H1 (cell line): ENCODE data around the gene TCF21. TPM values are rescaled to one million over a fixed set of nuclear protein-coding genes. Genes with fewer than 3 reads are reported as not detected.

Source experiments
- CTCF ChIA-PET: fragments of 300-600 bp; sonication (Branson Sonifier 250); formaldehyde crosslinking; loops from one replicate; lab custom pipeline; 2021; ENCODE audit not compliant: partially characterized antibody; lab: Charles Lee
- POLR2A ChIA-PET: fragments of 300-600 bp; sonication (Branson Sonifier 250); formaldehyde crosslinking; loops from one replicate; lab custom pipeline; 2021; ENCODE audit warnings: inconsistent platforms; ENCODE audit not compliant: partially characterized antibody; lab: Charles Lee
- DNase-seq, 2 experiments: peaks; one replicate each; pipeline versions ENCODE4 v3.0.0 to v3.0.0-alpha.2; 2010 to 2022; ENCODE audit warnings: low spot score in 2 of 2, low read depth in 1 of 2, mixed read lengths in 1 of 2
- FAIRE-seq: peaks from 2 replicates; lab custom pipeline; 2011; peaks lifted over from hg19 to GRCh38; lab: Jason Lieb, UNC
- H2AFZ ChIP-seq: 2 replicates; pipeline ENCODE4 v1.8.1; 2012; ENCODE audit warnings: low read length, inconsistent platforms
- H2AK5ac ChIP-seq: 2 replicates; pipeline ENCODE4 v1.6.1; 2013; ENCODE audit warnings: low read depth, low read length
- H2BK120ac ChIP-seq: replicated peaks from 2 replicates; pipeline ENCODE3; 2013; ENCODE audit warnings: low read depth, low read length, inconsistent platforms
- H2BK12ac ChIP-seq: 2 replicates; pipeline ENCODE4 v1.6.1; 2013; ENCODE audit warnings: low read depth, low read length
- H2BK15ac ChIP-seq: 2 replicates; pipeline ENCODE4 v1.6.1; 2013; ENCODE audit warnings: low read length
- H2BK20ac ChIP-seq: 2 replicates; pipeline ENCODE4 v1.6.1; 2013; ENCODE audit warnings: low read length
- H2BK5ac ChIP-seq: 2 replicates; pipeline ENCODE4 v1.6.1; 2013; ENCODE audit warnings: low read depth, low read length
- H3K14ac ChIP-seq: 2 replicates; pipeline ENCODE4 v1.6.1; 2013; ENCODE audit warnings: inconsistent platforms; ENCODE audit not compliant: insufficient read length
- H3K18ac ChIP-seq: 2 replicates; pipeline ENCODE4 v1.6.1; 2013; ENCODE audit warnings: low read length; ENCODE audit errors: extremely low read depth
- H3K23ac ChIP-seq: 2 replicates; pipeline ENCODE4 v1.6.1; 2013; ENCODE audit warnings: inconsistent platforms; ENCODE audit not compliant: insufficient read length
- H3K23me2 ChIP-seq: 2 replicates; pipeline ENCODE4 v1.6.1; 2013; ENCODE audit warnings: low read depth, low read length
- H3K27ac ChIP-seq: 2 replicates; pipeline ENCODE4 v1.6.1; 2011; ENCODE audit warnings: low read depth, low read length, inconsistent platforms
- H3K27me3 ChIP-seq, 4 experiments: replicated peaks in 1 of 4; 1 replicate in 1 of 4; 2 replicates in 3 of 4; pipeline versions ENCODE4 v1.6.1 to v1.8.1; 2011 to 2013; ENCODE audit warnings: low read length in 3 of 4, mild to moderate bottlenecking in 3 of 4, inconsistent platforms in 2 of 4, mixed read lengths in 2 of 4, moderate library complexity in 1 of 4; ENCODE audit not compliant: control insufficient read depth in 3 of 4, insufficient read depth in 3 of 4; ENCODE audit errors: extremely low read depth in 1 of 4
- H3K36me3 ChIP-seq, 4 experiments: 2 replicates each; pipeline versions ENCODE4 v1.6.1 to v1.8.1; 2011 to 2013; ENCODE audit warnings: mild to moderate bottlenecking in 4 of 4, low read length in 3 of 4, moderate library complexity in 2 of 4, control low read depth in 1 of 4, inconsistent platforms in 1 of 4; ENCODE audit not compliant: insufficient read depth in 4 of 4, control insufficient read depth in 2 of 4
- H3K4ac ChIP-seq: replicated peaks from 2 replicates; pipeline ENCODE3; 2013; ENCODE audit warnings: low read length, low read depth, mixed read lengths, inconsistent platforms; ENCODE audit not compliant: insufficient read length
- H3K4me1 ChIP-seq, 4 experiments: replicated peaks in 1 of 4; 1 replicate in 1 of 4; 2 replicates in 3 of 4; pipeline versions ENCODE4 v1.6.1 to v1.8.1; 2011 to 2013; ENCODE audit warnings: low read length in 3 of 4, inconsistent platforms in 2 of 4, mixed read lengths in 1 of 4; ENCODE audit not compliant: insufficient read depth in 4 of 4, control insufficient read depth in 3 of 4
- H3K4me2 ChIP-seq, 2 experiments: 2 replicates each; pipeline versions ENCODE4 v1.6.1 to v1.8.1; 2011 to 2013; ENCODE audit warnings: low read depth in 2 of 2, low read length in 2 of 2, control low read depth in 1 of 2, inconsistent platforms in 1 of 2, mild to moderate bottlenecking in 1 of 2; ENCODE audit not compliant: insufficient read depth in 1 of 2
- H3K4me3 ChIP-seq, 4 experiments: fragments of 200-600, 300-600 bp in 1 of 4; sonication (generic), shearing (Covaris generic), sonication (Bioruptor Twin) in 1 of 4; 2 replicates each; pipeline versions ENCODE4 v1.5.1 to v1.8.1; 2011 to 2016; ENCODE audit warnings: low read length in 4 of 4, low read depth in 3 of 4, control low read depth in 2 of 4, inconsistent platforms in 2 of 4, mild to moderate bottlenecking in 2 of 4, mixed read lengths in 1 of 4, moderate library complexity in 1 of 4; ENCODE audit not compliant: insufficient read depth in 2 of 4; ENCODE audit errors: extremely low read depth in 1 of 4
- H3K56ac ChIP-seq: replicated peaks from 2 replicates; pipeline ENCODE3; 2013; ENCODE audit warnings: low read depth, mild to moderate bottlenecking, mixed read lengths, low read length, inconsistent platforms; ENCODE audit not compliant: insufficient read length
- H3K79me1 ChIP-seq: 2 replicates; pipeline ENCODE4 v1.6.1; 2013; ENCODE audit warnings: low read depth, low read length, control low read depth
- H3K79me2 ChIP-seq, 2 experiments: 2 replicates each; pipeline versions ENCODE4 v1.6.1 to v1.8.1; 2012 to 2013; ENCODE audit warnings: low read length in 2 of 2, mild to moderate bottlenecking in 2 of 2, inconsistent platforms in 1 of 2; ENCODE audit not compliant: insufficient read depth in 2 of 2, control insufficient read depth in 1 of 2
- H3K9ac ChIP-seq, 4 experiments: replicated peaks in 1 of 4; 1 replicate in 1 of 4; 2 replicates in 3 of 4; pipeline versions ENCODE4 v1.6.1 to v1.8.1; 2011 to 2013; ENCODE audit warnings: low read depth in 3 of 4, low read length in 3 of 4, control low read depth in 2 of 4, mild to moderate bottlenecking in 2 of 4, moderate library complexity in 2 of 4, inconsistent platforms in 1 of 4; ENCODE audit errors: extremely low read depth in 1 of 4
- H3K9me3 ChIP-seq, 2 experiments: 2 replicates each; pipeline versions ENCODE4 v1.6.1 to v1.8.1; 2012 to 2013; ENCODE audit warnings: mild to moderate bottlenecking in 2 of 2, moderate library complexity in 2 of 2, control low read depth in 1 of 2, inconsistent platforms in 1 of 2, low read depth in 1 of 2, low read length in 1 of 2, mixed read lengths in 1 of 2; ENCODE audit not compliant: insufficient read depth in 2 of 2
- H4K20me1 ChIP-seq, 2 experiments: replicated peaks in 1 of 2; 2 replicates each; pipeline versions ENCODE3 to v1.8.1; 2011 to 2013; ENCODE audit warnings: inconsistent platforms in 2 of 2, low read length in 2 of 2, mild to moderate bottlenecking in 1 of 2; ENCODE audit not compliant: insufficient read depth in 2 of 2, control insufficient read depth in 1 of 2
- H4K5ac ChIP-seq: 2 replicates; pipeline ENCODE4 v1.6.1; 2013; ENCODE audit warnings: low read length, low read depth, mixed read lengths, inconsistent platforms; ENCODE audit not compliant: insufficient read length
- H4K8ac ChIP-seq: 2 replicates; pipeline ENCODE4 v1.8.0; 2013; ENCODE audit warnings: mild to moderate bottlenecking, moderate library complexity, low read length, inconsistent platforms; ENCODE audit not compliant: insufficient read depth; ENCODE audit errors: extremely low read depth
- H4K91ac ChIP-seq: replicated peaks from 2 replicates; pipeline ENCODE3; 2013; ENCODE audit warnings: low read length, mixed read lengths, inconsistent platforms; ENCODE audit not compliant: insufficient read length
- CBX8 ChIP-seq: fragments of 300-800, 300-1000 bp; sonication (generic); IDR thresholded peaks from 2 replicates; pipeline ENCODE4 v1.7.1; 2016; ENCODE audit warnings: low read depth, low read length, borderline replicate concordance
- CHD1 ChIP-seq: IDR thresholded peaks from 2 replicates; pipeline ENCODE4 v1.6.1; 2012; ENCODE audit warnings: low read depth, low read length, improper control_type of control experiment
- CTBP2 ChIP-seq: IDR thresholded peaks from 2 replicates; pipeline ENCODE4 v1.7.0; 2011; ENCODE audit warnings: borderline replicate concordance, mild to moderate bottlenecking, moderate library complexity, mixed read lengths, low read length; ENCODE audit not compliant: insufficient read depth, insufficient read length
- EGR1 ChIP-seq: IDR thresholded peaks from 2 replicates; pipeline ENCODE4 v1.6.1; 2011; ENCODE audit warnings: low read depth, low read length, borderline replicate concordance
- HDAC6 ChIP-seq: IDR thresholded peaks from one replicate; pipeline ENCODE4 v1.7.1; 2012; ENCODE audit warnings: low read depth, mild to moderate bottlenecking, inconsistent platforms, low read length, moderate library complexity
- PHF8 ChIP-seq: fragments of 200-600 bp; sonication (generic); conservative IDR thresholded peaks from 2 replicates; pipeline ENCODE4 v1.7.1; 2012; ENCODE audit warnings: low read depth, mild to moderate bottlenecking, inconsistent platforms, low read length, moderate library complexity
- SIN3A ChIP-seq, 2 experiments: IDR thresholded peaks in 1 of 2; conservative IDR thresholded peaks in 1 of 2; 2 replicates each; pipeline ENCODE4 v1.6.1; 2011 to 2012; ENCODE audit warnings: low read length in 2 of 2, improper control_type of control experiment in 1 of 2, low read depth in 1 of 2, mild to moderate bottlenecking in 1 of 2
- SP4 ChIP-seq: IDR thresholded peaks from 2 replicates; pipeline ENCODE4 v1.6.1; 2012; ENCODE audit warnings: low read length, inconsistent platforms
- TBP ChIP-seq: IDR thresholded peaks from 2 replicates; pipeline ENCODE4 v1.6.1; 2011; ENCODE audit warnings: low read depth, low read length, improper control_type of control experiment
- WGBS, 2 experiments: shearing (Covaris generic) in 1 of 2; methylation state at CpG; one replicate each; pipeline versions ENCODE4 v1.1.6 to v1.1.7; 2013 to 2015; ENCODE audit warnings: low lambda C conversion rate in 2 of 2, mixed read lengths in 2 of 2, inconsistent platforms in 1 of 2, low coverage in 1 of 2, missing lambda C conversion rate in 1 of 2; ENCODE audit not compliant: insufficient replicate concordance in 2 of 2, insufficient coverage in 1 of 2, insufficient read length in 1 of 2; ENCODE audit errors: extremely low coverage in 1 of 2, missing lambda C conversion rate in 1 of 2; 5-methylcytosine and 5-hydroxymethylcytosine counted together
- polyA plus RNA-seq, 7 experiments: library from polyadenylated mRNA; depleted of rRNA in 3 of 7; stranded (reverse) in 5 of 7; unstranded in 2 of 7; fragments of >200 nt in 5 of 7; fragments of 200-250 nt in 2 of 7; gene quantifications; 1 replicate in 5 of 7; 2 replicates in 1 of 7; 4 replicates in 1 of 7; pipeline versions ENCODE4 v1.2.1 to v1.2.3, GENCODE V29; 2011 to 2013; ENCODE audit warnings: missing spikeins in 2 of 7, mixed read lengths in 2 of 7
- total RNA-seq: library from RNA; stranded (reverse); fragmentation: NEBNext Ultra II Directional; extraction: Animal tissue kit (Norgen Biotek cat#: 25700); gene quantifications from 2 replicates; pipeline ENCODE4 v1.2.1, GENCODE V29; 2021
- TF ChIP-seq, protein P1 (sequence below), 3 experiments: IDR thresholded peaks; 1 replicate in 2 of 3; 2 replicates in 1 of 3; pipeline versions ENCODE4 v1.5.1 to v1.6.1; 2011; ENCODE audit warnings: low read length in 3 of 3, mild to moderate bottlenecking in 3 of 3, inconsistent platforms in 2 of 3, low read depth in 1 of 3, moderate library complexity in 1 of 3; ENCODE audit not compliant: insufficient read depth in 1 of 3; ENCODE audit errors: control extremely low read depth in 1 of 3

TCF21 gene
- total and polyA plus RNA-seq, 2 of the 8 experiments (the other 6 are each of a cell fraction or from before 2014, with no cell fraction given) = 0.05 to 0.09 TPM

DNA sequence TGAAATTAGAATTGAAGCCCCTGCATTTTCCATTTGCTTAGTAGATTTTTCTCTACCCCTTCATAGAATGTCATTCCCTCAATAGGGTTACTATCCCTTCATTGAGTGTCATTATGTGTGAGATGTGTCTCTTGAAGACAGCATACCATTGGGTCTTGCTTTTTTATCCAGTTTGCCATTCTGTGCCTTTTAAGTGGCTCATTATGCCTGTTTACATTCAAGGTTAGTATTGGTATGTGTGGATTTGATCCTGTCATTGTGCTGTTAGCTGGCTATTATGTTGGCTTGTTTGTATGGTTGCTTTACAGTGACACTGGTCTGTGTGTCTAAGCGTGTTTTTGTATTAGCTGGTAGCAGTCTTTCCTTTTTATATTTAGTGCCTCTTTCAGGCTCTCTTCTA is 25.7 kb upstream of the TCF21 start:
- FAIRE-seq (no peak), DNase-seq (no peak)
- H4K20me1 ChIP-seq = no peaks in the 10 kb centered on the region
- no peak overlapping the region for H2BK20ac ChIP-seq
- H3K79me1 ChIP-seq = no peaks in the 10 kb centered on the region
- H3K9me3 ChIP-seq = peaks cover 0 to 11% of the 10 kb centered on the region in 2 experiments; a peak in 2 of 4 replicates
- H3K79me2 ChIP-seq = no peaks in the 10 kb centered on the region
- H2BK5ac ChIP-seq = no peak overlapping the region
- no peak overlapping the region for H3K4ac ChIP-seq
- no peak overlapping the region for H3K56ac ChIP-seq
- H2AFZ ChIP-seq = no peak overlapping the region
- no peaks in the 10 kb centered on the region for H3K36me3 ChIP-seq
- no peak for TF ChIP-seq CHD1
- TF ChIP-seq EGR1 = no peak
- no peak for TF ChIP-seq CTBP2
- TF ChIP-seq SP4 = no peak
- TF ChIP-seq HDAC6 = no peak
- no peak for TF ChIP-seq CBX8
- TF ChIP-seq, protein P1, sequence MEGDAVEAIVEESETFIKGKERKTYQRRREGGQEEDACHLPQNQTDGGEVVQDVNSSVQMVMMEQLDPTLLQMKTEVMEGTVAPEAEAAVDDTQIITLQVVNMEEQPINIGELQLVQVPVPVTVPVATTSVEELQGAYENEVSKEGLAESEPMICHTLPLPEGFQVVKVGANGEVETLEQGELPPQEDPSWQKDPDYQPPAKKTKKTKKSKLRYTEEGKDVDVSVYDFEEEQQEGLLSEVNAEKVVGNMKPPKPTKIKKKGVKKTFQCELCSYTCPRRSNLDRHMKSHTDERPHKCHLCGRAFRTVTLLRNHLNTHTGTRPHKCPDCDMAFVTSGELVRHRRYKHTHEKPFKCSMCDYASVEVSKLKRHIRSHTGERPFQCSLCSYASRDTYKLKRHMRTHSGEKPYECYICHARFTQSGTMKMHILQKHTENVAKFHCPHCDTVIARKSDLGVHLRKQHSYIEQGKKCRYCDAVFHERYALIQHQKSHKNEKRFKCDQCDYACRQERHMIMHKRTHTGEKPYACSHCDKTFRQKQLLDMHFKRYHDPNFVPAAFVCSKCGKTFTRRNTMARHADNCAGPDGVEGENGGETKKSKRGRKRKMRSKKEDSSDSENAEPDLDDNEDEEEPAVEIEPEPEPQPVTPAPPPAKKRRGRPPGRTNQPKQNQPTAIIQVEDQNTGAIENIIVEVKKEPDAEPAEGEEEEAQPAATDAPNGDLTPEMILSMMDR (IDR thresholded peaks at IDR 0.05; ENCODE audit: control extremely low read depth in 1 of 3, insufficient read depth in 1 of 3, low read depth in 1 of 3, low read length in 3 of 3) = no peak
- TF ChIP-seq PHF8 = no peak
- no peak for TF ChIP-seq SIN3A (conservative IDR thresholded peaks at IDR 0.05 in 1 of 2, IDR thresholded peaks at IDR 0.05 in 1 of 2; ENCODE audit: low read depth in 1 of 2, low read length in 2 of 2)
- no peak for TF ChIP-seq TBP
- H2AK5ac ChIP-seq = no peak overlapping the region
- no peaks in the 10 kb centered on the region for H3K23me2 ChIP-seq
- ChIA-PET CTCF (interaction anchor here (0.5 kb wide), 1 partner anchor 232 kb away, joined by 3 read pairs; no protein-coding TSS in a partner anchor), POLR2A (interaction anchor here (0.8 kb wide), 1 partner anchor 28 kb away, joined by 3 read pairs; no protein-coding TSS in a partner anchor)
- H4K5ac ChIP-seq = no peak overlapping the region
- H3K23ac ChIP-seq = no peak overlapping the region
- H2BK15ac ChIP-seq = no peak overlapping the region
- no peak overlapping the region for H3K4me3 ChIP-seq
- no peak overlapping the region for H3K27ac ChIP-seq
- H3K14ac ChIP-seq = no peak overlapping the region
- H3K4me2 ChIP-seq = no peak overlapping the region
- no peak overlapping the region for H4K91ac ChIP-seq
- no peak overlapping the region for H3K9ac ChIP-seq
- H3K18ac ChIP-seq = no peak overlapping the region
- H2BK12ac ChIP-seq = no peak overlapping the region
- no peaks in the 10 kb centered on the region for H3K27me3 ChIP-seq
- H2BK120ac ChIP-seq = no peak overlapping the region
- H3K4me1 ChIP-seq = no peaks in the 10 kb centered on the region
- H4K8ac ChIP-seq = no peak overlapping the region
- WGBS, 2 experiments = 94% methylated on average over 1 of the region's 1 CpG; no CpG with 5 or more reads in 1 of the 2 experiments
